ENCODE measurements around the gene ARHGAP18.

DNA sequence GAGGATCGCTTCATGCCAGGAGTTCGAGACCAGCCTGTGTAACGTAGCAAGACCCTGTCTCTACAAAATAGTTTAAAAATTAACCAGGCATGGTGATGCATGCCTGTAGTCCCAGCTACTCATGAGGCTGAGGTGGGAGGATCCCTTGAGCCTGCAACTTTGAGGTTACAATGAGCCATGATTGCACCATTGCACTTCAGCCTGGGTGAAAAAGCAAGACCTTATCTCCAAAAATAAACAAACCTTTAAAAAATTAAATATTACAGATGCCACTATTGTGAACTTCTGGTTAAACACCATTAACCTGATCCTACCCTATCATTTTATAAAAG lies 116.8 kb downstream of the ARHGAP18 start:
- TF ChIP-seq, protein P1, sequence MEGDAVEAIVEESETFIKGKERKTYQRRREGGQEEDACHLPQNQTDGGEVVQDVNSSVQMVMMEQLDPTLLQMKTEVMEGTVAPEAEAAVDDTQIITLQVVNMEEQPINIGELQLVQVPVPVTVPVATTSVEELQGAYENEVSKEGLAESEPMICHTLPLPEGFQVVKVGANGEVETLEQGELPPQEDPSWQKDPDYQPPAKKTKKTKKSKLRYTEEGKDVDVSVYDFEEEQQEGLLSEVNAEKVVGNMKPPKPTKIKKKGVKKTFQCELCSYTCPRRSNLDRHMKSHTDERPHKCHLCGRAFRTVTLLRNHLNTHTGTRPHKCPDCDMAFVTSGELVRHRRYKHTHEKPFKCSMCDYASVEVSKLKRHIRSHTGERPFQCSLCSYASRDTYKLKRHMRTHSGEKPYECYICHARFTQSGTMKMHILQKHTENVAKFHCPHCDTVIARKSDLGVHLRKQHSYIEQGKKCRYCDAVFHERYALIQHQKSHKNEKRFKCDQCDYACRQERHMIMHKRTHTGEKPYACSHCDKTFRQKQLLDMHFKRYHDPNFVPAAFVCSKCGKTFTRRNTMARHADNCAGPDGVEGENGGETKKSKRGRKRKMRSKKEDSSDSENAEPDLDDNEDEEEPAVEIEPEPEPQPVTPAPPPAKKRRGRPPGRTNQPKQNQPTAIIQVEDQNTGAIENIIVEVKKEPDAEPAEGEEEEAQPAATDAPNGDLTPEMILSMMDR (conservative IDR thresholded peaks at IDR 0.05; ENCODE audit: low read length) = no peak
- TF ChIP-seq EZH2phosphoT487 (IDR thresholded peaks at IDR 0.05; ENCODE audit: borderline replicate concordance) = no peak
